Esophagus squamous epithelium (tissue), 5 donors: ENCODE measurements around the gene SLF2. TPM values are rescaled to one million over a fixed set of nuclear protein-coding genes. Genes with fewer than 3 reads are reported as not detected.
A peak's percentile ranks its signal among the peaks of the same experiment; 100 is the strongest.

Source experiments
- DNase-seq: peaks from one replicate; lab custom pipeline; 2025; lab: John Stamatoyannopoulos, UW
- H3K27ac ChIP-seq, 4 donors: fragments of 200-600 bp; sonication (generic); one replicate each; pipeline ENCODE4 v1.5.1; 2016 to 2019; ENCODE audit warnings: mild to moderate bottlenecking in 1 of 4
- H3K27me3 ChIP-seq, 4 donors: fragments of 200-600 bp; sonication (generic); 1 replicate in 3 of 4; 2 replicates in 1 of 4; pipeline versions ENCODE4 v1.5.1 to v1.6.0; 2017 to 2021; ENCODE audit warnings: antibody characterized with exemption in 1 of 4
- H3K36me3 ChIP-seq, 3 donors: fragments of 200-600 bp; sonication (generic); one replicate each; pipeline ENCODE4 v1.5.1; 2016 to 2019
- H3K4me1 ChIP-seq, 3 donors: fragments of 200-600 bp; sonication (generic); one replicate each; pipeline ENCODE4 v1.5.1; 2017 to 2019
- H3K4me3 ChIP-seq, 4 donors: fragments of 200-600 bp; sonication (generic); 1 replicate in 3 of 4; 2 replicates in 1 of 4; pipeline ENCODE4 v1.5.1; 2016 to 2019; ENCODE audit warnings: mild to moderate bottlenecking in 2 of 4, moderate library complexity in 1 of 4
- H3K9me3 ChIP-seq, 3 donors: fragments of 200-600 bp; sonication (generic); one replicate each; pipeline ENCODE4 v1.5.1; 2016 to 2019
- CTCF ChIP-seq, 6 experiments: fragments of 450-650 bp in 4 of 6; fragments of 200-600 bp in 2 of 6; sonication (generic) in 2 of 6; IDR thresholded peaks; one replicate each; pipeline ENCODE4 v1.5.1; 2016 to 2019; ENCODE audit warnings: antibody characterized with exemption in 6 of 6, mild to moderate bottlenecking in 4 of 6, moderate library complexity in 4 of 6
- POLR2A ChIP-seq, 4 donors: fragments of 450-650 bp; IDR thresholded peaks; one replicate each; pipeline ENCODE4 v1.6.1; 2017; ENCODE audit warnings: antibody characterized with exemption in 4 of 4, mild to moderate bottlenecking in 4 of 4, moderate library complexity in 3 of 4
- WGBS, 2 donors: methylation state at CpG; one replicate each; pipeline ENCODE4 v1.1.5; 2018; 5-methylcytosine and 5-hydroxymethylcytosine counted together
- intact Hi-C: fragments of 100-400 bp; cut with DNase I; formaldehyde crosslinking; loops from one replicate; pipeline ENCODE4 v1.15.0; 2022
- total RNA-seq, 4 donors: library from RNA; depleted of rRNA; stranded (reverse); fragments of >200 nt; gene quantifications; one replicate each; pipeline ENCODE4 v1.1.0, GENCODE V29; 2016
- donor health status: DM: yes; HTN: yes; CAD: no.

SLF2 gene
- total RNA-seq, 4 donors from 2014 or later, result 12.1 to 24.8 (median 13.5) TPM

- no peak for DNase-seq
- no peak overlapping the region for H3K27ac ChIP-seq
- intact Hi-C loops, result no loop called here
Measured at GRCh38 chr10:100866010-100866409, 46.8 kb upstream of the SLF2 start.

GRCh38 chr10:100866575-100867098 lies 46.1 kb upstream of the SLF2 start:
- Histone ChIP-seq H3K36me3 (no peaks in the 10 kb centered on the region), H3K27ac (no peak overlapping the region), H3K9me3 (no peaks in the 10 kb centered on the region), H3K4me3 (peak overlapping the region in 1 of 4 donors; percentile 0), H3K4me1 (peaks cover 0 to 5% (median 0%) of the 10 kb centered on the region in 3 donors), H3K27me3 (peaks cover 0 to 75% (median 1%) of the 10 kb centered on the region in 4 donors)
- no peak for DNase-seq
- intact Hi-C loops, result no loop called here
- WGBS, 2 donors, result 15 to 16% methylated on average over 21 of the region's 21 CpGs
- no peak for TF ChIP-seq CTCF (IDR thresholded peaks at IDR 0.05)
- no peak for TF ChIP-seq POLR2A (IDR thresholded peaks at IDR 0.05)

More at GRCh38 chr10:100866010-100866409, 46.8 kb upstream of the SLF2 start:
- Histone ChIP-seq H3K4me1 (peaks cover 0 to 5% (median 0%) of the 10 kb centered on the region in 3 donors), H3K27me3 (peaks cover 0 to 80% (median 1%) of the 10 kb centered on the region in 4 donors), H3K9me3 (no peaks in the 10 kb centered on the region), H3K4me3 (no peak overlapping the region), H3K36me3 (no peaks in the 10 kb centered on the region)
- TF ChIP-seq CTCF (IDR thresholded peaks at IDR 0.05) (no peak), POLR2A (IDR thresholded peaks at IDR 0.05) (no peak)
- 63 to 70% methylated on average over 3 to 6 of the region's 7 CpGs for WGBS, 2 donors

- peaks cover 0 to 5% (median 0%) of the 10 kb centered on the region in 3 donors for H3K4me1 ChIP-seq
- no peak overlapping the region for H3K4me3 ChIP-seq
- intact Hi-C loops, result no loop called here
- no peaks in the 10 kb centered on the region for H3K36me3 ChIP-seq
- DNase-seq, result no peak
- no peak for TF ChIP-seq CTCF (IDR thresholded peaks at IDR 0.05)
- TF ChIP-seq POLR2A (IDR thresholded peaks at IDR 0.05), result no peak
- H3K9me3 ChIP-seq, result no peaks in the 10 kb centered on the region
- 79 to 80% methylated on average over 8 of the region's 8 CpGs for WGBS, 2 donors
- H3K27me3 ChIP-seq, result peaks cover 0 to 73% (median 1%) of the 10 kb centered on the region in 4 donors
- H3K27ac ChIP-seq, result no peak overlapping the region
Measured at GRCh38 chr10:100867261-100867963, 45.4 kb upstream of the SLF2 start.

GRCh38 chr10:100868382-100868781 lies 44.4 kb upstream of the SLF2 start:
- H3K36me3 ChIP-seq, result no peaks in the 10 kb centered on the region
- DNase-seq, result no peak
- H3K27me3 ChIP-seq, result peaks cover 0 to 73% (median 1%) of the 10 kb centered on the region in 4 donors
- TF ChIP-seq POLR2A (IDR thresholded peaks at IDR 0.05) (no peak), CTCF (IDR thresholded peaks at IDR 0.05) (no peak)
- no peak overlapping the region for H3K4me3 ChIP-seq
- H3K27ac ChIP-seq, result no peak overlapping the region
- H3K9me3 ChIP-seq, result no peaks in the 10 kb centered on the region
- intact Hi-C loops, result no loop called here
- 50 to 66% methylated on average over 2 to 3 of the region's 3 CpGs for WGBS, 2 donors
- H3K4me1 ChIP-seq, result peaks cover 0 to 5% (median 0%) of the 10 kb centered on the region in 3 donors

- no peaks in the 10 kb centered on the region for H3K36me3 ChIP-seq
- TF ChIP-seq POLR2A (IDR thresholded peaks at IDR 0.05), result no peak
- no peak for TF ChIP-seq CTCF (IDR thresholded peaks at IDR 0.05)
- H3K4me3 ChIP-seq, result no peak overlapping the region
- intact Hi-C loops, result no loop called here
- 81 to 82% methylated on average over 4 of the region's 4 CpGs for WGBS, 2 donors
- no peak for DNase-seq
- H3K27ac ChIP-seq, result no peak overlapping the region
- H3K27me3 ChIP-seq, result peaks cover 0 to 73% (median 1%) of the 10 kb centered on the region in 4 donors
- peaks cover 0 to 5% (median 0%) of the 10 kb centered on the region in 3 donors for H3K4me1 ChIP-seq
- H3K9me3 ChIP-seq, result no peaks in the 10 kb centered on the region
Measured at GRCh38 chr10:100869399-100869798, 43.4 kb upstream of the SLF2 start.
